CD4-positive, alpha-beta T cell (primary cell): ENCODE measurements around the gene RALGPS1. TPM values are rescaled to one million over a fixed set of nuclear protein-coding genes. Genes with fewer than 3 reads are reported as not detected.

Experiments used
- ATAC-seq: fragments of 200-7000 bp; cut with Tn5 transposase; one replicate; pipeline ENCODE4 v1.10.0; 2022; ENCODE audit warnings: mild to moderate bottlenecking; ENCODE audit not compliant: poor library complexity
- CTCF ChIA-PET: fragments of 350-600 bp; sonication (Branson Sonifier 250); formaldehyde crosslinking; loops from one replicate; lab custom pipeline; 2021; ENCODE audit warnings: antibody characterized with exemption, inconsistent platforms; lab: Charles Lee
- POLR2A ChIA-PET: fragments of 350-600 bp; sonication (Branson Sonifier 250); formaldehyde crosslinking; loops from one replicate; lab custom pipeline; 2021; ENCODE audit warnings: antibody characterized with exemption, inconsistent platforms; lab: Charles Lee
- DNase-seq, 14 experiments: peaks; one replicate each; pipeline ENCODE4 v3.0.0-alpha.2; 2013 to 2020; ENCODE audit warnings: mixed read lengths in 2 of 14
- H3K27ac ChIP-seq, 2 donors: one replicate each; pipeline versions ENCODE4 v1.5.1 to v1.7.0; 2013; ENCODE audit warnings: low read length in 2 of 2, low read depth in 1 of 2, mild to moderate bottlenecking in 1 of 2
- H3K27me3 ChIP-seq, 2 experiments: 1 replicate in 1 of 2; 2 replicates in 1 of 2; pipeline versions ENCODE4 v1.6.1 to v1.7.0; 2013; ENCODE audit warnings: low read length in 2 of 2, control low read depth in 1 of 2, mild to moderate bottlenecking in 1 of 2, moderate library complexity in 1 of 2; ENCODE audit not compliant: insufficient read depth in 2 of 2, control insufficient read depth in 1 of 2
- H3K36me3 ChIP-seq: one replicate; pipeline ENCODE4 v1.6.1; 2013; ENCODE audit warnings: low read length, control low read depth; ENCODE audit not compliant: insufficient read depth
- H3K4me1 ChIP-seq: one replicate; pipeline ENCODE4 v1.6.1; 2013; ENCODE audit warnings: low read length, control low read depth; ENCODE audit not compliant: insufficient read depth
- H3K4me3 ChIP-seq: one replicate; pipeline ENCODE4 v1.5.1; 2013; ENCODE audit warnings: mild to moderate bottlenecking, low read length, moderate library complexity
- H3K9me3 ChIP-seq, 2 experiments: 1 replicate in 1 of 2; 2 replicates in 1 of 2; pipeline versions ENCODE4 v1.6.1 to v1.7.0; 2013; ENCODE audit warnings: low read length in 2 of 2, mild to moderate bottlenecking in 2 of 2, control low read depth in 1 of 2, moderate library complexity in 1 of 2; ENCODE audit not compliant: control insufficient read depth in 1 of 2, insufficient read depth in 1 of 2
- H3K27ac Mint-ChIP-seq: one replicate; pipeline ENCODE4 v1.8.0; 2020; ENCODE audit warnings: mixed read lengths
- H3K27me3 Mint-ChIP-seq: one replicate; pipeline ENCODE4 v1.8.0; 2021; ENCODE audit warnings: mixed read lengths
- H3K36me3 Mint-ChIP-seq: one replicate; pipeline ENCODE4 v1.8.0; 2021; ENCODE audit warnings: low read depth, mixed read lengths
- H3K4me1 Mint-ChIP-seq: one replicate; pipeline ENCODE4 v1.8.0; 2021; ENCODE audit warnings: low read depth, mixed read lengths
- H3K4me3 Mint-ChIP-seq: one replicate; pipeline ENCODE4 v1.8.0; 2020; ENCODE audit warnings: mild to moderate bottlenecking, mixed read lengths
- H3K9me3 Mint-ChIP-seq: one replicate; pipeline ENCODE4 v1.8.0; 2020; ENCODE audit warnings: mixed read lengths
- CTCF ChIP-seq: fragments of 200-600 bp; IDR thresholded peaks from one replicate; pipeline ENCODE4 v1.8.0; 2022; ENCODE audit warnings: antibody characterized with exemption, mild to moderate bottlenecking
- intact Hi-C, 2 experiments: fragments of 100-400 bp; cut with DNase I in 1 of 2; cut with micrococcal nuclease in 1 of 2; formaldehyde crosslinking; loops; one replicate each; pipeline versions ENCODE4 v1.15.1 to v1.9.0; 2023 to 2025; cut with DNase I, micrococcal nuclease
- total RNA-seq, 174 experiments: library from RNA in 2 of 174; stranded (reverse) in 2 of 174; gene quantifications; one replicate each; pipeline ENCODE4 v1.2.3 and lab custom pipeline; 2021 to 2026

RALGPS1 gene
- total RNA-seq, 2 experiments from 2014 or later: 5.8 to 6.3 TPM

- Histone ChIP-seq H3K4me3 (no peak overlapping the region), H3K27ac (no peak overlapping the region), H3K36me3 (no peaks in the 10 kb centered on the region), H3K9me3 (no peaks in the 10 kb centered on the region), H3K4me1 (peaks cover 21% of the 10 kb centered on the region), H3K27me3 (no peaks in the 10 kb centered on the region)
- Mint-ChIP-seq H3K27me3 (no peaks in the 10 kb centered on the region), H3K4me3 (no peak overlapping the region), H3K4me1 (peaks cover 24% of the 10 kb centered on the region), H3K36me3 (no peaks in the 10 kb centered on the region), H3K27ac (no peak overlapping the region), H3K9me3 (no peaks in the 10 kb centered on the region)
- DNase-seq: no peak
- CTCF ChIA-PET: interaction anchor here (1.3 kb wide), 1 partner anchor 107 kb away, joined by 5 read pairs; no protein-coding TSS in a partner anchor
- TF ChIP-seq CTCF: no peak
- ATAC-seq: no peak
- intact Hi-C loops: loop anchor here in 1 of 2 experiments (5.0 kb wide), 1 partner anchor 61 kb away; no protein-coding TSS in a partner anchor
- POLR2A ChIA-PET: no interaction called here
Measured at GRCh38 chr9:127047971-127048370, 133.4 kb downstream of the RALGPS1 start.

GRCh38 chr9:127049044-127049443 lies 134.5 kb downstream of the RALGPS1 start:
- Mint-ChIP-seq H3K36me3 (no peaks in the 10 kb centered on the region), H3K27ac (no peak overlapping the region), H3K27me3 (no peaks in the 10 kb centered on the region), H3K9me3 (no peaks in the 10 kb centered on the region), H3K4me1 (peaks cover 24% of the 10 kb centered on the region), H3K4me3 (peak overlapping the region; percentile 15)
- peak; percentile 73 for ATAC-seq
- Histone ChIP-seq H3K36me3 (no peaks in the 10 kb centered on the region), H3K27ac (no peak overlapping the region), H3K4me1 (peaks cover 21% of the 10 kb centered on the region), H3K4me3 (peak overlapping the region; percentile 0), H3K27me3 (no peaks in the 10 kb centered on the region), H3K9me3 (no peaks in the 10 kb centered on the region)
- TF ChIP-seq CTCF: peak; percentile 4
- CTCF ChIA-PET: interaction anchor here (1.3 kb wide), 1 partner anchor 108 kb away, joined by 5 read pairs; no protein-coding TSS in a partner anchor
- POLR2A ChIA-PET: interaction anchor here (0.6 to 1.2 kb wide), 3 partner anchors 12 to 1435 kb away, joined by 3 to 5 read pairs (median 3); no protein-coding TSS in a partner anchor
- peak in 7 of 14 experiments; percentile 7 to 74 (median 44) for DNase-seq
- intact Hi-C loops: loop anchor here in 1 of 2 experiments (5.0 kb wide), 1 partner anchor 62 kb away; no protein-coding TSS in a partner anchor

GRCh38 chr9:127049581-127049980 lies 135.0 kb downstream of the RALGPS1 start:
- Mint-ChIP-seq H3K27me3 (no peaks in the 10 kb centered on the region), H3K27ac (no peak overlapping the region), H3K4me3 (no peak overlapping the region), H3K36me3 (no peaks in the 10 kb centered on the region), H3K4me1 (peaks cover 24% of the 10 kb centered on the region), H3K9me3 (no peaks in the 10 kb centered on the region)
- H3K4me3 ChIP-seq: no peak overlapping the region
- DNase-seq (no peak), ATAC-seq (no peak)
- H3K36me3 ChIP-seq: no peaks in the 10 kb centered on the region
- peaks cover 21% of the 10 kb centered on the region for H3K4me1 ChIP-seq
- CTCF ChIA-PET: no interaction called here
- H3K9me3 ChIP-seq: no peaks in the 10 kb centered on the region
- no peaks in the 10 kb centered on the region for H3K27me3 ChIP-seq
- TF ChIP-seq CTCF: no peak
- intact Hi-C loops: loop anchor here in 1 of 2 experiments (5.0 kb wide), 1 partner anchor 62 kb away; no protein-coding TSS in a partner anchor
- no peak overlapping the region for H3K27ac ChIP-seq
- POLR2A ChIA-PET: interaction anchor here (0.6 to 1.2 kb wide), 2 partner anchors 12 to 146 kb away, joined by 3 to 5 read pairs; no protein-coding TSS in a partner anchor
